Stimulated activated CD4-positive, alpha-beta T cell treated with anti-CD3 and anti-CD28 coated beads, Interleukin-1b, Interleukin-23, amount 100 ng/mL, for 48 hours (primary cell): ENCODE data around the gene FA2H.
"Not testable (repeated sequence)": the region's sequence is repeated elsewhere in the genome, so short reads cannot be mapped to it uniquely, and the experiment has no call there.

ENCODE experiments used
- DNase-seq: peaks from one replicate; pipeline ENCODE4 v3.0.0-alpha.2; 2020

Gene FA2H

DNA sequence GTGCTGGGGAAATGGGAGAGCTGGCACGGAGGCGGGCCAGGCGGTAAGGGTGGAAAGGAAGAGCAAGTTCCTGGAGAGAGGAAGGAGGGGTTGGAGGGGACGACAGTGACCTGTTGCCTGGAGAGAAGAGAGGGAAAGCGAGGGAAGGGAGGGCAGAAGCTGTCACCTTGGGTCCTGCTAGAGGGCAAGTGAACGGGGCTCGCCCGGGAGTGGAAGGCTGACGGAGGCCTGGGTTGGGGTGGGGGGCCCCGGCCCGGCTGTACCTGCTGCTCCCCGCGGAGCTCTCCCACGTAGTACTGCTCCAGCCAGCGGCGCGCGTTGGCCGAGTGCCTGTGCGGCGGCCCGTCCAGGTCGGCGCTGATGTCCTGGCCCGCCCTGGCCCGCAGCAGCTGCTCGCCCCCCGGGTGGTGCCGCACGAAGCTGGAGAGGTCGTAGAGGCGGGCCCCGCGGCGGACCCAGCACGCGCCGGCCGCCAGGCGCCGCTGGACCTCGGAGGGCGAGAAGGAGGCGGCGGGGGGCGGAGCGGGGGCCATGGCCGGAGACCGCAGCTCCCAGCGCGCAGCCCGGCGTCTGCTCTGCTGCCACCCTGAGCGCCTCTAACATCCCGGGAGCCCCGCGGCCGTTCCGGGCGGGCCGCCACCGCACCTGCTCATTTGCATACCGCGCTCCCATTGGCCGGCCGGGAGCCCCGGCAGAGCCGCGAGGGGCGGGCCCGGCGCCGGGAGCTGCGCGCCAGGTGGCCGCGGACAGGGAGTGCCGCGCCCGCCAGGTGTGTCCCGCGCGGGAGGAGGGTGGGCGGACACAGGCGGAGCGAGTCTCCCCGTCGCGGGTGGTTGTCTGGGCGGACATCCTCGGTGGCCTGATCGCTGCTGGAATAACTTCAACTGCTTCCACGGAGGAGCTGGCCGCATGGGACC, at the start of gene FA2H:
Gene FA2H (minus strand): TSS at position 598 of the 917 bp plus-strand sequence. CDS start 65 bp downstream, at position 533.
- DNase-seq, result peak; percentile 64

DNA sequence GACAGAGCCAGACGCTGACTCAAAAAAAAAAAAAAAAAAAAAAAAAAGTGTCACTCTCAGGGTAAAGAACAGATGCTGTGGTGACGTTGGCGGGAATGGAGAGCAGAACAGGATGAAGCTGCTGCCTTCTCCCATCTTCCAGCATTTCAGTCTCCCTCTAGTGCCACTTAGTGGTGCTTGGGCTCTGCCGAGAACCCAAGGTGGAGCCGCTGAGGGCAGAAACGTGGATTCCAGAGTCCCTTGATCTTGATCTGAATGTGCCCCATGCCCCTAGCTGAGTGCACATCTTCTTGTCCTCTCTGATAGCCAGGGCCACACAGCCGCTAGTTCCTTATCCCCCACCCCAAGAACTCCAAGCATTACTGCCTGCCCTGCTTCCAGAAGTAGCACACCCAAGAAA, 43.2 kb upstream of the FA2H start:
- DNase-seq, result no peak

DNA sequence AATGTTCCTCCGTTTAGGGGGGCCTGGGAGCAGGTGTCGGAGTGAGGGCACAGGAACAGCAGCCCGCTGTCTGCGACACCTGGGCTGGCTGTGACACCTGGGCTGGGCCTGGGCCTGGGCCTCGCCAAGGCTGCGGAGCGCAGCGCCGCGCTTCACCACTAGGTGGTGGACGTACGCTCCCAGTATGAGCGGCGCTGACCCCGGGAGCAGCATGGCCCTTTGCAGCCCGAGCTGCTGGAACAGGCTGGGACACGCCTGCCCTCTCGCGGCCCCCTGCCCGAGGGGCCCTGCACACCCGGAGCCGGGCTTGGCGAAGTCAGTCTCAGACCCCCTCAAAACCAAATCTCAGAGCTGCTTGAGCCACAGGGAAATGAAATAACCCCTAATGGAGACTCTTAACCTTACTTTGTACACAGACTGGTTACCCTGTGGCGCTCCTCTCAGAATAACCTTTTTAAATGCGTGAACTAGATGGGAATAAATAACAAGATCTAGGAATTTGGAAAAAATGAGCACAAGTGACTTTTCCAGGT, 38.6 kb upstream of the FA2H start:
- peak; percentile 75 for DNase-seq

DNA sequence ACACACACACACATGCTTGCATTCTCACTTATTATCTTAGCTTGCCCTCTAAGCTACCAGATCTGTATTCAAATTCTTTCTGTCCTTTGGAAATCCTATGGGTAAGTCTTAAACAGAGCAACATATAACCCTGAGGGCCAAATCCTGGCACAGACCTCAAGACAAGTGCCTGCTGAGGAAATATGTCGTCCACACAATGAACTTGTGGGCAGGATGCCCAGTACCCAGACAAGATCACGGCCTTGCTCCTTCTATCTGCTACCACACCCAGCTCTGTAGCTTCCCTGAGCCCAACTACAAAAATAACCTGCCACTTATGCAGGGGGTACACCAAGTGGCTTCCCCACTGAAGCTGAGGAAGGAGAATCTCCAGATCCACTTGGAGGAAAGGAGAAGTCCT, 37.3 kb upstream of the FA2H start:
- no peak for DNase-seq

DNA sequence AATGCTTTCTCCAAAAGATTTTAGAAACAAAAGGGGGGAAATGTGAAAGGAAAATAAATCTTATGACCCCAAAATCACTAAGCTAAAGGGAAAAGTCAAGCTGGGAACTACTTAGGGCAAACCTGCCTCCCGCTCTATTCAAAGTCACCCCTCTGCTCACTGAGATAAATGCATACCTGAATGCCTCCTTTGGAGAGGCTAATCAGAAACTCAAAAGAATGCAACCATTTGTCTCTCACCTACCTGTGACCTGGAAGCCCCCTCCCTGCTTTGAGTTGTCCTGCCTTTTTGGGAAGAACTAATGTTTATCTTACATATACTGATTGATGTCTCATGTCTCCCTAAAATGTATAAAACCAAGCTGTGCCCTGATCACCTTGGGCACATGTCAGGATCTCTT, 36.6 kb upstream of the FA2H start:
- DNase-seq, result not testable (repeated sequence)

- DNase-seq, result no peak
Observed at GRCh38 chr16:74807052-74807646, 32.5 kb upstream of the FA2H start.

GRCh38 chr16:74800216-74800871, 25.7 kb upstream of the FA2H start:
- no peak for DNase-seq

GRCh38 chr16:74797414-74797813, 22.8 kb upstream of the FA2H start:
- DNase-seq, result no peak

- DNase-seq, result no peak
Observed at GRCh38 chr16:74795104-74795503, 20.5 kb upstream of the FA2H start.

- no peak for DNase-seq
Observed at GRCh38 chr16:74794668-74795067, 20.0 kb upstream of the FA2H start.

DNA sequence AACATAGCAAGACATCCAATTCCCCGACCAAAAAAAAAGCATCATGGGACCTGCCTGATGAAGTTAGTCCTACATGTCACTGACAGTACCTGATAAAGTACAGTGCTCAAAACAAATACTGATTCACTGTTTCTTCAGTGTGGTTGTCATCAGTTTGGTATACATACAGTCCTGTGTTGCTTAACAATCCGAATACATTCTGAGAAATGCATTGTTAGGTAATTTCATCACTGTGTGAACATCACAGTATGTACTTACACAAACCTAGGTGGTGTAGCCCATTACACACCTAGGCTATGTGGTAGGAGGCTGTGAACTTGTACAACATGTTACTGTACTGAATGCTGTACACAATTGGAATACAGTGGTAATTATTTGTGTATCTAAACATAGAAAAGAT, 19.0 kb upstream of the FA2H start:
- DNase-seq, result no peak

- DNase-seq, result no peak
Observed at GRCh38 chr16:74792225-74792624, 17.6 kb upstream of the FA2H start.

- not testable (repeated sequence) for DNase-seq
Observed at GRCh38 chr16:74791749-74792148, 17.1 kb upstream of the FA2H start.

GRCh38 chr16:74788108-74788507, 13.5 kb upstream of the FA2H start:
- DNase-seq, result no peak

DNA sequence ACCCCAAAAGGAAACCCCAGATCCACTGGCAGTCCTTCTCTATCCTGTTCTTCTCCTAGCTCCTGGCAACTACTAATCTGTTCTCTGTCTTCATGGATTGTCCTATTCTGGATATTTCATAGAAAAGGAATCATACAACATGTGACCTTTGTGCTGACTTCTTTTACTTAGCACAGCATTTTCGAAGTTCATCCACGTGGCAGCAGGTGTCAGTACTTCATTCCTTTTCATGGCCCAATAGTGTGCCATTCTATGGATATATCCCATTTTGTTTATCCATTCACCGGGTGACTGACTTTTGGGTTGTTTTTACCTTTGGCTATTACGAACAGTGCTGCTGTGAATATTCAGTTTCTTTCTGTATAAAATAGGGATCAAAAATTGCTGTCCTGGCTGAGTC, 10.4 kb upstream of the FA2H start:
- DNase-seq, result no peak

GRCh38 chr16:74778646-74779045, 4.0 kb upstream of the FA2H start:
- DNase-seq, result no peak

GRCh38 chr16:74776926-74777325, 2.3 kb upstream of the FA2H start:
- DNase-seq, result no peak

- no peak for DNase-seq
Observed at GRCh38 chr16:74775255-74775654, 635 bp upstream of the FA2H start.

DNA sequence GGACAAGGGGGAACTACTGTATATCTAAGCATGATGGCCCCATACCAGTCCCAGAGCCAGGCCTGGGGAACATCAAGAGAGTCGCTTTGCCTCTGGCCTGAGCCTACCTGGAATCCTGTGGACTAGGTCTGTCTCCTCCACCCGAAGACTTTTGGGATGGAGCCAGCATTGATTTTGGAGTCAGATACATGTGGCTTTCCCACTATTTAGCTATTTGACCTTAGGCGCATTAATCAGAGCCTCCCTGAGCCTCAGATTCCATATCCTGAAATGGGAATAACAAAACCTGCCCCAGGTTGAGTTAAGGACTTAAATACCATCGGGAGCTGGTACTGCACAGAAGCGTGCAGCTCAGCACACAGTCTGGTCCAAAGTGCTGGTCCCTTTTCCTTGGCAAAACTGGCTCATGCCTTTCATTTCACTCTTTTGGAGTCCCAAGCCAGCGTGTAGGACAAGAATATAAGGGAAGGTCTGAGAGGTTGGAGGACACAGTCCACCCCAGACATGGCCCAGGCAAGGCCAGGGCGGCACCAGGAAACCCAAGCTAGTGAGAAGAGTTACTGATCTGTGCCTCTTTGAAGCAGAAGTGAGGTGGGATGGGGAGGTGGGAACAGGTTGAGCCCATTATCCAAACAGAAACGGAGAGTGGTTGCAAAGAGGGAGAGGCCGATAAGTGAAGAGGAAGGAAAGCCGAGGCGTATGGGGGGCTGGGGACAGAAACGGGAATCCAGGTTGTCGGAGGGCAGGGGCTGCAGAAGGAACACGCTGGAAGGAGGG, 986 bp downstream of the FA2H start:
- no peak for DNase-seq

- DNase-seq, result no peak
Observed at GRCh38 chr16:74771656-74772315, 2.8 kb downstream of the FA2H start.

DNA sequence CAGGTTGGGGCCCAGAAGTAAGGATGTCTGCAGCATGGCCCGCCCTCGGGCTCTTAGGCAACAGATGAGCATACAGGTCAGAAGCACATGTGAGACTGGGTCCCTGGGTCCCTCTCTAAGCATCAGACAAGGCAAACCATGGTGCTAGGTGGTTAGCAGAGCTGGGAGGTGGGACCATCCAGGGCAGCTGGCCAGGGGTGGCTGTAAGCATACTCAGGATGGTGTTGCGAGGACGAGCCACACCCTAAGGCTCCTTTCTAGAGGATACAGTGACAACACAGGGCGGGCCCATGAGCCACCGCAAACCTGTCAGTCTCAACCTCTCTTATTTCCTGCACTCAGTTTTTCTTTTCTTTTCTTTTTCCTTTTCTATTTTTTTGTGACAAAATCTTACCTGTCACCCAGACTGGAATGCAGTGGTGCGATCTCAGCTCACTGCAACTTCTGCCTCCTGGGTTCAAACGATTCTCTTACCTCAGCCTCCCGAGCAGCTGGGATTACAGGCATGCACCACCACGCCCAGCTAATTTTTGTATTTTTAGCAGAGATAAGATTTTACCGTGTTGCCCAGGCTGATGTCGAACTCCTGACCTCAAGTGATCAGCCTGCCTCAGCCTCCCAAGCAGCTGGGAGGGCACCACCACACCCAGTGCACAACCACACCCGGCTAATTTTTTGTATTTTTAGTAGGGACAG, 3.6 kb downstream of the FA2H start:
- DNase-seq, result no peak
